K562 (cell line): Measurements from ENCODE around the gene TUT4. TPM values are rescaled to one million over a fixed set of nuclear protein-coding genes. Genes with fewer than 3 reads are reported as not detected.

Experiments used
- ATF7 ChIP-seq: fragments of 450-650 bp; IDR thresholded peaks from 2 replicates; pipeline ENCODE4 v1.7.1; 2014; ENCODE audit warnings: mild to moderate bottlenecking, moderate library complexity
- BRD4 ChIP-seq: fragments of 200-600 bp; sonication (generic); IDR thresholded peaks from 2 replicates; pipeline ENCODE4 v1.6.1; 2017; ENCODE audit warnings: inconsistent platforms
- CBX8 ChIP-seq: fragments of 200-600 bp; sonication (generic); IDR thresholded peaks from 2 replicates; pipeline ENCODE4 v1.6.1; 2012; ENCODE audit warnings: borderline replicate concordance, mixed run types, low read depth, mild to moderate bottlenecking, moderate library complexity, mixed read lengths, low read length, control low read depth, inconsistent platforms; ENCODE audit not compliant: poor library complexity, severe bottlenecking; ENCODE audit errors: extremely low read depth
- CREB1 ChIP-seq, 2 experiments: sonication (generic) in 1 of 2; formaldehyde crosslinking in 1 of 2; IDR thresholded peaks; 2 replicates each; pipeline versions ENCODE4 v1.6.1 to v1.8.0; 2012 to 2022; ENCODE audit warnings: inconsistent platforms in 1 of 2, mild to moderate bottlenecking in 1 of 2, missing genetic modification reagents in 1 of 2, moderate library complexity in 1 of 2
- CREB3L1 ChIP-seq: fragments of 450-650 bp; IDR thresholded peaks from 2 replicates; pipeline ENCODE4 v1.6.1; 2014; ENCODE audit warnings: low read depth, mild to moderate bottlenecking, moderate library complexity, borderline replicate concordance
- GTF2E2 ChIP-seq: fragments of 200-800 bp; sonication (Bioruptor generic); IDR thresholded peaks from 2 replicates; pipeline ENCODE4 v1.6.1; 2016; ENCODE audit warnings: missing genetic modification characterization, missing compliant biosample characterization
- KAT8 ChIP-seq: fragments of 450-650 bp; IDR thresholded peaks from 2 replicates; pipeline ENCODE4 v1.6.1; 2016; ENCODE audit warnings: low read depth, mild to moderate bottlenecking
- LEF1 ChIP-seq: fragments of 450-650 bp; IDR thresholded peaks from 2 replicates; pipeline ENCODE4 v1.6.1; 2016; ENCODE audit warnings: mild to moderate bottlenecking
- POLR3A ChIP-seq: IDR thresholded peaks from 2 replicates; pipeline ENCODE4 v1.6.1; 2011; ENCODE audit warnings: borderline replicate concordance, mild to moderate bottlenecking, moderate library complexity; ENCODE audit not compliant: insufficient read length, insufficient read depth; ENCODE audit errors: extremely low read depth
- PRMT5 ChIP-seq: sonication (generic); formaldehyde crosslinking; IDR thresholded peaks from 2 replicates; pipeline ENCODE4 v1.5.0; 2020; ENCODE audit warnings: missing genetic modification reagents
- RUNX1 ChIP-seq: sonication (generic); IDR thresholded peaks from 2 replicates; pipeline ENCODE4 v1.6.1; 2016; ENCODE audit warnings: antibody characterized with exemption, low read depth
- SRSF7 ChIP-seq: fragments of 200-400 bp; formaldehyde crosslinking; optimal IDR thresholded peaks from 2 replicates; pipeline ENCODE3; 2017; ENCODE audit warnings: mild to moderate bottlenecking, low read depth, low read length
- ZBTB12 ChIP-seq: fragments of 250-450 bp; sonication (Bioruptor Pico); IDR thresholded peaks from 2 replicates; pipeline ENCODE4 v1.4.0; 2020
- ZNF282 ChIP-seq: sonication (generic); formaldehyde crosslinking; IDR thresholded peaks from 2 replicates; pipeline ENCODE4 v1.8.1; 2023; ENCODE audit warnings: missing genetic modification reagents
- polyA plus RNA-seq, 8 experiments: library from polyadenylated mRNA; depleted of rRNA in 4 of 8; stranded (reverse) in 5 of 8; unstranded in 3 of 8; fragments of >200 nt; fragmentation: Nextera tagmentation in 2 of 8; fragmentation: Illumina TruSeq in 1 of 8; extraction: Ambion mirVana in 2 of 8; extraction: Trizol in 1 of 8; gene quantifications; 2 replicates each; pipeline versions ENCODE4 v1.2.1 to v1.2.3, GENCODE V29; 2011 to 2014; ENCODE audit warnings: inconsistent platforms in 1 of 8, missing spikeins in 1 of 8
- total RNA-seq, 7 experiments: library from RNA; depleted of rRNA in 6 of 7; stranded (reverse); fragments of >200 nt in 6 of 7; fragmentation: Illumina TruSeq in 2 of 7; extraction: Trizol in 2 of 7; gene quantifications; 2 replicates each; pipeline versions ENCODE4 v1.2.1 to v1.2.3, GENCODE V29; 2011 to 2021; ENCODE audit warnings: low replicate concordance in 1 of 7
- TF ChIP-seq, protein P1 (sequence below): fragments of 200-800 bp; sonication (Bioruptor generic); IDR thresholded peaks from 2 replicates; pipeline ENCODE4 v1.6.1; 2016; ENCODE audit warnings: missing genetic modification characterization, missing compliant biosample characterization
- TF ChIP-seq, protein P2 (sequence below), 3 experiments: IDR thresholded peaks in 2 of 3; conservative IDR thresholded peaks in 1 of 3; 2 replicates each; pipeline ENCODE4 v1.5.1; 2011 to 2012; ENCODE audit warnings: low read length in 3 of 3, mild to moderate bottlenecking in 3 of 3, control low read depth in 2 of 3, improper control_type of control experiment in 1 of 3, inconsistent platforms in 1 of 3, low read depth in 1 of 3, mixed read lengths in 1 of 3, moderate library complexity in 1 of 3; ENCODE audit not compliant: insufficient read depth in 2 of 3
- TF ChIP-seq, protein P3 (sequence below): fragments of 450-650 bp; formaldehyde crosslinking; conservative IDR thresholded peaks from 2 replicates; pipeline ENCODE4 v1.4.0; 2022; ENCODE audit warnings: mild to moderate bottlenecking, missing genetic modification characterization

TUT4 gene
- total and polyA plus RNA-seq, 9 of the 15 experiments (the other 6 are each of a cell fraction or from before 2014, with no cell fraction given) = 15.8 to 53.5 (median 36.7) TPM

DNA sequence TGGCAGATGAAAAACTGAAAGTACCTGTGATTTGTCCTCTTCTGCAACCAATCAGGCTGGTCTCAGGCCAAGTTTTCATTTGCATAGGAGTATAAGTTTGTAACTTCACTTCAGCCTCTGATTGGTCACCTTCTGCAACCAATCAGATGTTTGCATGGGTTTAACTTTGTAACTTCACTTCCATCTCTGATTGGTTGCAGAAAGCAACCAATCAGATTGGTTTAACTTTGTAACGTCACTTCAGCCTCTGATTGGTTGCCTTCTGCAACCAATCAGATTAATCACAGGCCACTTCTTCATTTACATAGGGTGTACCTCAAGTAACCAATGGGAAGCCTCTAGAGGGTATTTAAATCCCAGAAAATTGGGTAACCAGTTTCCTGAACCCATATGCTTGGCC is 18.9 kb upstream of the TUT4 start (continued):
- TF ChIP-seq CREB1 (IDR thresholded peaks at IDR 0.05) = no peak
- no peak for TF ChIP-seq CREB1 (CRISPR knock-in tag; IDR thresholded peaks at IDR 0.05)
- TF ChIP-seq PRMT5 = no peak
- TF ChIP-seq, protein P1, sequence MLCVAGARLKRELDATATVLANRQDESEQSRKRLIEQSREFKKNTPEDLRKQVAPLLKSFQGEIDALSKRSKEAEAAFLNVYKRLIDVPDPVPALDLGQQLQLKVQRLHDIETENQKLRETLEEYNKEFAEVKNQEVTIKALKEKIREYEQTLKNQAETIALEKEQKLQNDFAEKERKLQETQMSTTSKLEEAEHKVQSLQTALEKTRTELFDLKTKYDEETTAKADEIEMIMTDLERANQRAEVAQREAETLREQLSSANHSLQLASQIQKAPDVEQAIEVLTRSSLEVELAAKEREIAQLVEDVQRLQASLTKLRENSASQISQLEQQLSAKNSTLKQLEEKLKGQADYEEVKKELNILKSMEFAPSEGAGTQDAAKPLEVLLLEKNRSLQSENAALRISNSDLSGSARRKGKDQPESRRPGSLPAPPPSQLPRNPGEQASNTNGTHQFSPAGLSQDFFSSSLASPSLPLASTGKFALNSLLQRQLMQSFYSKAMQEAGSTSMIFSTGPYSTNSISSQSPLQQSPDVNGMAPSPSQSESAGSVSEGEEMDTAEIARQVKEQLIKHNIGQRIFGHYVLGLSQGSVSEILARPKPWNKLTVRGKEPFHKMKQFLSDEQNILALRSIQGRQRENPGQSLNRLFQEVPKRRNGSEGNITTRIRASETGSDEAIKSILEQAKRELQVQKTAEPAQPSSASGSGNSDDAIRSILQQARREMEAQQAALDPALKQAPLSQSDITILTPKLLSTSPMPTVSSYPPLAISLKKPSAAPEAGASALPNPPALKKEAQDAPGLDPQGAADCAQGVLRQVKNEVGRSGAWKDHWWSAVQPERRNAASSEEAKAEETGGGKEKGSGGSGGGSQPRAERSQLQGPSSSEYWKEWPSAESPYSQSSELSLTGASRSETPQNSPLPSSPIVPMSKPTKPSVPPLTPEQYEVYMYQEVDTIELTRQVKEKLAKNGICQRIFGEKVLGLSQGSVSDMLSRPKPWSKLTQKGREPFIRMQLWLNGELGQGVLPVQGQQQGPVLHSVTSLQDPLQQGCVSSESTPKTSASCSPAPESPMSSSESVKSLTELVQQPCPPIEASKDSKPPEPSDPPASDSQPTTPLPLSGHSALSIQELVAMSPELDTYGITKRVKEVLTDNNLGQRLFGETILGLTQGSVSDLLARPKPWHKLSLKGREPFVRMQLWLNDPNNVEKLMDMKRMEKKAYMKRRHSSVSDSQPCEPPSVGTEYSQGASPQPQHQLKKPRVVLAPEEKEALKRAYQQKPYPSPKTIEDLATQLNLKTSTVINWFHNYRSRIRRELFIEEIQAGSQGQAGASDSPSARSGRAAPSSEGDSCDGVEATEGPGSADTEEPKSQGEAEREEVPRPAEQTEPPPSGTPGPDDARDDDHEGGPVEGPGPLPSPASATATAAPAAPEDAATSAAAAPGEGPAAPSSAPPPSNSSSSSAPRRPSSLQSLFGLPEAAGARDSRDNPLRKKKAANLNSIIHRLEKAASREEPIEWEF (CRISPR knock-in tag) = no peak
- TF ChIP-seq, protein P2, sequence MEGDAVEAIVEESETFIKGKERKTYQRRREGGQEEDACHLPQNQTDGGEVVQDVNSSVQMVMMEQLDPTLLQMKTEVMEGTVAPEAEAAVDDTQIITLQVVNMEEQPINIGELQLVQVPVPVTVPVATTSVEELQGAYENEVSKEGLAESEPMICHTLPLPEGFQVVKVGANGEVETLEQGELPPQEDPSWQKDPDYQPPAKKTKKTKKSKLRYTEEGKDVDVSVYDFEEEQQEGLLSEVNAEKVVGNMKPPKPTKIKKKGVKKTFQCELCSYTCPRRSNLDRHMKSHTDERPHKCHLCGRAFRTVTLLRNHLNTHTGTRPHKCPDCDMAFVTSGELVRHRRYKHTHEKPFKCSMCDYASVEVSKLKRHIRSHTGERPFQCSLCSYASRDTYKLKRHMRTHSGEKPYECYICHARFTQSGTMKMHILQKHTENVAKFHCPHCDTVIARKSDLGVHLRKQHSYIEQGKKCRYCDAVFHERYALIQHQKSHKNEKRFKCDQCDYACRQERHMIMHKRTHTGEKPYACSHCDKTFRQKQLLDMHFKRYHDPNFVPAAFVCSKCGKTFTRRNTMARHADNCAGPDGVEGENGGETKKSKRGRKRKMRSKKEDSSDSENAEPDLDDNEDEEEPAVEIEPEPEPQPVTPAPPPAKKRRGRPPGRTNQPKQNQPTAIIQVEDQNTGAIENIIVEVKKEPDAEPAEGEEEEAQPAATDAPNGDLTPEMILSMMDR (IDR thresholded peaks at IDR 0.05 in 2 of 3, conservative IDR thresholded peaks at IDR 0.05 in 1 of 3; ENCODE audit: insufficient read depth in 2 of 3, low read depth in 1 of 3, low read length in 3 of 3) = no peak
- TF ChIP-seq, protein P3, sequence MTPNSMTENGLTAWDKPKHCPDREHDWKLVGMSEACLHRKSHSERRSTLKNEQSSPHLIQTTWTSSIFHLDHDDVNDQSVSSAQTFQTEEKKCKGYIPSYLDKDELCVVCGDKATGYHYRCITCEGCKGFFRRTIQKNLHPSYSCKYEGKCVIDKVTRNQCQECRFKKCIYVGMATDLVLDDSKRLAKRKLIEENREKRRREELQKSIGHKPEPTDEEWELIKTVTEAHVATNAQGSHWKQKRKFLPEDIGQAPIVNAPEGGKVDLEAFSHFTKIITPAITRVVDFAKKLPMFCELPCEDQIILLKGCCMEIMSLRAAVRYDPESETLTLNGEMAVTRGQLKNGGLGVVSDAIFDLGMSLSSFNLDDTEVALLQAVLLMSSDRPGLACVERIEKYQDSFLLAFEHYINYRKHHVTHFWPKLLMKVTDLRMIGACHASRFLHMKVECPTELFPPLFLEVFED (CRISPR knock-in tag) = no peak
- no peak for TF ChIP-seq SRSF7
- 0 out of 2 replicates have a peak, but pooled peaks have one; percentile 11 for TF ChIP-seq ATF7
- TF ChIP-seq KAT8 = no peak
- no peak for TF ChIP-seq CREB3L1
- TF ChIP-seq BRD4 = no peak
- TF ChIP-seq GTF2E2 (tag) = no peak
- TF ChIP-seq ZNF282 = no peak
- no peak for TF ChIP-seq POLR3A
- TF ChIP-seq LEF1 = no peak
- TF ChIP-seq CBX8 = no peak
- TF ChIP-seq ZBTB12 = no peak
- TF ChIP-seq RUNX1 = no peak
